ENCODE results near the gene COL25A1.

Gene COL25A1

GRCh38 chr4:109183931-109184490 lies 118.4 kb downstream of the COL25A1 start:
- no peak overlapping the region for H3K9ac ChIP-seq (ENCODE audit: low read length)
- no peaks in the 10 kb centered on the region for H3K9me3 ChIP-seq (ENCODE audit: control insufficient read depth, low read depth, low read length)
- H3K4me1 ChIP-seq (ENCODE audit: control insufficient read depth, low read depth, low read length): peaks cover 28% of the 10 kb centered on the region
- no peak overlapping the region for H3K27ac ChIP-seq (ENCODE audit: low read length)
- no peaks in the 10 kb centered on the region for H3K36me3 ChIP-seq (ENCODE audit: control insufficient read depth, low read depth, low read length)
- no peaks in the 10 kb centered on the region for H3K27me3 ChIP-seq (ENCODE audit: control insufficient read depth, insufficient read depth, low read length)
- H3K4me3 ChIP-seq (ENCODE audit: low read length): no peak overlapping the region

- H3K4me3 ChIP-seq (ENCODE audit: low read length): no peak overlapping the region
- no peaks in the 10 kb centered on the region for H3K27me3 ChIP-seq (ENCODE audit: control insufficient read depth, insufficient read depth, low read length)
- H3K9ac ChIP-seq (ENCODE audit: low read length): no peak overlapping the region
- H3K27ac ChIP-seq (ENCODE audit: low read length): no peak overlapping the region
- H3K4me1 ChIP-seq (ENCODE audit: control insufficient read depth, low read depth, low read length): peaks cover 30% of the 10 kb centered on the region
- no peaks in the 10 kb centered on the region for H3K9me3 ChIP-seq (ENCODE audit: control insufficient read depth, low read depth, low read length)
- H3K36me3 ChIP-seq (ENCODE audit: control insufficient read depth, low read depth, low read length): no peaks in the 10 kb centered on the region
Measured at GRCh38 chr4:109182696-109183095, 119.8 kb downstream of the COL25A1 start.

- Histone ChIP-seq H3K27me3 (ENCODE audit: control insufficient read depth, insufficient read depth, low read length) (no peaks in the 10 kb centered on the region), H3K9ac (ENCODE audit: low read length) (no peak overlapping the region), H3K36me3 (ENCODE audit: control insufficient read depth, low read depth, low read length) (no peaks in the 10 kb centered on the region)
Measured at GRCh38 chr4:109179061-109179460, 123.4 kb downstream of the COL25A1 start.

GRCh38 chr4:109177096-109177810 lies 125.2 kb downstream of the COL25A1 start:
- Histone ChIP-seq H3K9ac (ENCODE audit: low read length) (no peak overlapping the region), H3K27me3 (ENCODE audit: control insufficient read depth, insufficient read depth, low read length) (no peaks in the 10 kb centered on the region), H3K4me3 (ENCODE audit: low read length) (no peak overlapping the region), H3K36me3 (ENCODE audit: control insufficient read depth, low read depth, low read length) (no peaks in the 10 kb centered on the region), H3K27ac (ENCODE audit: low read length) (no peak overlapping the region), H3K9me3 (ENCODE audit: control insufficient read depth, low read depth, low read length) (no peaks in the 10 kb centered on the region), H3K4me1 (ENCODE audit: control insufficient read depth, low read depth, low read length) (peaks cover 11% of the 10 kb centered on the region)

More at GRCh38 chr4:109179061-109179460, 123.4 kb downstream of the COL25A1 start:
- H3K4me3 ChIP-seq (ENCODE audit: low read length): no peak overlapping the region
- no peak overlapping the region for H3K27ac ChIP-seq (ENCODE audit: low read length)
- H3K4me1 ChIP-seq (ENCODE audit: control insufficient read depth, low read depth, low read length): peaks cover 20% of the 10 kb centered on the region
- H3K9me3 ChIP-seq (ENCODE audit: control insufficient read depth, low read depth, low read length): no peaks in the 10 kb centered on the region

- H3K27ac ChIP-seq (ENCODE audit: low read length): no peak overlapping the region
- H3K4me3 ChIP-seq (ENCODE audit: low read length): no peak overlapping the region
- H3K4me1 ChIP-seq (ENCODE audit: control insufficient read depth, low read depth, low read length): peaks cover 11% of the 10 kb centered on the region
- no peak overlapping the region for H3K9ac ChIP-seq (ENCODE audit: low read length)
- no peaks in the 10 kb centered on the region for H3K9me3 ChIP-seq (ENCODE audit: control insufficient read depth, low read depth, low read length)
- no peaks in the 10 kb centered on the region for H3K36me3 ChIP-seq (ENCODE audit: control insufficient read depth, low read depth, low read length)
- no peaks in the 10 kb centered on the region for H3K27me3 ChIP-seq (ENCODE audit: control insufficient read depth, insufficient read depth, low read length)
Measured at GRCh38 chr4:109174224-109174953, 128.1 kb downstream of the COL25A1 start.

- peaks cover 6% of the 10 kb centered on the region for H3K4me1 ChIP-seq (ENCODE audit: control insufficient read depth, low read depth, low read length)
- H3K36me3 ChIP-seq (ENCODE audit: control insufficient read depth, low read depth, low read length): no peaks in the 10 kb centered on the region
- H3K27me3 ChIP-seq (ENCODE audit: control insufficient read depth, insufficient read depth, low read length): no peaks in the 10 kb centered on the region
- H3K4me3 ChIP-seq (ENCODE audit: low read length): no peak overlapping the region
- no peak overlapping the region for H3K27ac ChIP-seq (ENCODE audit: low read length)
- H3K9me3 ChIP-seq (ENCODE audit: control insufficient read depth, low read depth, low read length): no peaks in the 10 kb centered on the region
- no peak overlapping the region for H3K9ac ChIP-seq (ENCODE audit: low read length)
Measured at GRCh38 chr4:109172301-109172700, 130.2 kb downstream of the COL25A1 start.

- no peak overlapping the region for H3K9ac ChIP-seq (ENCODE audit: low read length)
- H3K36me3 ChIP-seq (ENCODE audit: control insufficient read depth, low read depth, low read length): no peaks in the 10 kb centered on the region
- no peaks in the 10 kb centered on the region for H3K4me1 ChIP-seq (ENCODE audit: control insufficient read depth, low read depth, low read length)
- no peaks in the 10 kb centered on the region for H3K9me3 ChIP-seq (ENCODE audit: control insufficient read depth, low read depth, low read length)
- no peaks in the 10 kb centered on the region for H3K27me3 ChIP-seq (ENCODE audit: control insufficient read depth, insufficient read depth, low read length)
- H3K27ac ChIP-seq (ENCODE audit: low read length): no peak overlapping the region
- H3K4me3 ChIP-seq (ENCODE audit: low read length): no peak overlapping the region
Measured at GRCh38 chr4:109171070-109171469, 131.4 kb downstream of the COL25A1 start.

GRCh38 chr4:109169170-109169569 lies 133.3 kb downstream of the COL25A1 start:
- no peaks in the 10 kb centered on the region for H3K9me3 ChIP-seq (ENCODE audit: control insufficient read depth, low read depth, low read length)
- peaks cover 3% of the 10 kb centered on the region for H3K4me1 ChIP-seq (ENCODE audit: control insufficient read depth, low read depth, low read length)
- H3K36me3 ChIP-seq (ENCODE audit: control insufficient read depth, low read depth, low read length): no peaks in the 10 kb centered on the region
- H3K9ac ChIP-seq (ENCODE audit: low read length): no peak overlapping the region
- H3K27me3 ChIP-seq (ENCODE audit: control insufficient read depth, insufficient read depth, low read length): no peaks in the 10 kb centered on the region
- H3K4me3 ChIP-seq (ENCODE audit: low read length): no peak overlapping the region
- H3K27ac ChIP-seq (ENCODE audit: low read length): no peak overlapping the region

- no peaks in the 10 kb centered on the region for H3K9me3 ChIP-seq (ENCODE audit: control insufficient read depth, low read depth, low read length)
- peaks cover 16% of the 10 kb centered on the region for H3K4me1 ChIP-seq (ENCODE audit: control insufficient read depth, low read depth, low read length)
- no peak overlapping the region for H3K4me3 ChIP-seq (ENCODE audit: low read length)
- H3K9ac ChIP-seq (ENCODE audit: low read length): no peak overlapping the region
- H3K27me3 ChIP-seq (ENCODE audit: control insufficient read depth, insufficient read depth, low read length): no peaks in the 10 kb centered on the region
- H3K27ac ChIP-seq (ENCODE audit: low read length): no peak overlapping the region
- H3K36me3 ChIP-seq (ENCODE audit: control insufficient read depth, low read depth, low read length): no peaks in the 10 kb centered on the region
Measured at GRCh38 chr4:109166586-109166985, 135.9 kb downstream of the COL25A1 start.

- Histone ChIP-seq H3K27ac (ENCODE audit: low read length) (no peak overlapping the region), H3K9me3 (ENCODE audit: control insufficient read depth, low read depth, low read length) (no peaks in the 10 kb centered on the region), H3K27me3 (ENCODE audit: control insufficient read depth, insufficient read depth, low read length) (no peaks in the 10 kb centered on the region), H3K4me3 (ENCODE audit: low read length) (no peak overlapping the region), H3K9ac (ENCODE audit: low read length) (no peak overlapping the region), H3K4me1 (ENCODE audit: control insufficient read depth, low read depth, low read length) (peaks cover 16% of the 10 kb centered on the region), H3K36me3 (ENCODE audit: control insufficient read depth, low read depth, low read length) (no peaks in the 10 kb centered on the region)
Measured at GRCh38 chr4:109166126-109166525, 136.3 kb downstream of the COL25A1 start.

GRCh38 chr4:109164011-109164410 lies 138.4 kb downstream of the COL25A1 start:
- no peak overlapping the region for H3K27ac ChIP-seq (ENCODE audit: low read length)
- H3K9ac ChIP-seq (ENCODE audit: low read length): no peak overlapping the region
- H3K4me3 ChIP-seq (ENCODE audit: low read length): no peak overlapping the region
- H3K27me3 ChIP-seq (ENCODE audit: control insufficient read depth, insufficient read depth, low read length): no peaks in the 10 kb centered on the region
- H3K9me3 ChIP-seq (ENCODE audit: control insufficient read depth, low read depth, low read length): no peaks in the 10 kb centered on the region
- H3K36me3 ChIP-seq (ENCODE audit: control insufficient read depth, low read depth, low read length): no peaks in the 10 kb centered on the region
- peaks cover 16% of the 10 kb centered on the region for H3K4me1 ChIP-seq (ENCODE audit: control insufficient read depth, low read depth, low read length)
